ENCODE results near the gene TNFSF11.

The TNFSF11 gene

GRCh38 chr13:42656958-42657357 is 83.0 kb downstream of the TNFSF11 start:
- Histone ChIP-seq H3K36me3 (ENCODE audit: low read depth) (no peaks in the 10 kb centered on the region), H3K4me3 (ENCODE audit: severe bottlenecking) (no peak overlapping the region), H3K4me1 (ENCODE audit: insufficient read depth, poor library complexity, severe bottlenecking) (no peaks in the 10 kb centered on the region), H3K9me3 (ENCODE audit: severe bottlenecking) (no peaks in the 10 kb centered on the region), H3K27ac (ENCODE audit: poor library complexity, severe bottlenecking) (no peak overlapping the region), H3K27me3 (ENCODE audit: insufficient read depth, poor library complexity, severe bottlenecking) (no peaks in the 10 kb centered on the region)
- ATAC-seq (ENCODE audit: low read depth) (no peak), DNase-seq (ENCODE audit: low spot score) (no peak)
- TF ChIP-seq CTCF (IDR thresholded peaks at IDR 0.05; ENCODE audit: poor library complexity, severe bottlenecking) = no peak

Data from RWPE2 (cell line).